Spleen (tissue), 11 donors: Measurements from ENCODE around the gene DLG2. TPM values are rescaled to one million over a fixed set of nuclear protein-coding genes. Genes with fewer than 3 reads are reported as not detected.

Source experiments
- DNase-seq: peaks from one replicate; pipeline ENCODE4 v3.0.0-alpha.2; 2020
- H3K27ac ChIP-seq, 8 donors: fragments of 200-600 bp; sonication (generic) in 7 of 8; 1 replicate in 4 of 8; 2 replicates in 4 of 8; pipeline versions ENCODE4 v1.5.0 to v1.8.0; 2016 to 2021; ENCODE audit warnings: inconsistent platforms in 4 of 8, mild to moderate bottlenecking in 4 of 8, moderate library complexity in 1 of 8
- H3K27me3 ChIP-seq, 7 donors: fragments of 200-600 bp; sonication (generic) in 6 of 7; replicated peaks in 1 of 7; 1 replicate in 4 of 7; 2 replicates in 3 of 7; pipeline versions ENCODE4 v1.5.0 to v1.8.0; 2016 to 2021; ENCODE audit warnings: inconsistent platforms in 3 of 7, mild to moderate bottlenecking in 1 of 7
- H3K36me3 ChIP-seq, 6 donors: fragments of 200-600 bp; sonication (generic) in 5 of 6; 1 replicate in 4 of 6; 2 replicates in 2 of 6; pipeline versions ENCODE4 v1.5.0 to v1.8.0; 2016 to 2021; ENCODE audit warnings: inconsistent platforms in 2 of 6
- H3K4me1 ChIP-seq, 6 donors: fragments of 200-600 bp; sonication (generic) in 5 of 6; 1 replicate in 3 of 6; 2 replicates in 3 of 6; pipeline versions ENCODE4 v1.5.0 to v1.8.0; 2016 to 2021; ENCODE audit warnings: inconsistent platforms in 3 of 6
- H3K4me3 ChIP-seq, 8 donors: fragments of 200-600 bp; sonication (generic) in 7 of 8; 1 replicate in 4 of 8; 2 replicates in 4 of 8; pipeline versions ENCODE4 v1.5.0 to v1.8.0; 2016 to 2021; ENCODE audit warnings: inconsistent platforms in 4 of 8, mild to moderate bottlenecking in 4 of 8, moderate library complexity in 2 of 8
- H3K9me3 ChIP-seq, 8 donors: fragments of 200-600 bp; sonication (generic) in 7 of 8; 1 replicate in 4 of 8; 2 replicates in 4 of 8; pipeline versions ENCODE4 v1.5.0 to v1.8.0; 2016 to 2021; ENCODE audit warnings: inconsistent platforms in 4 of 8
- CTCF ChIP-seq, 11 experiments: fragments of 200-600 bp in 7 of 11; fragments of 450-650 bp in 4 of 11; sonication (generic) in 4 of 11; IDR thresholded peaks in 8 of 11; conservative IDR thresholded peaks in 3 of 11; 1 replicate in 7 of 11; 2 replicates in 4 of 11; pipeline versions ENCODE4 v1.4.0 to v1.8.0; 2016 to 2021; ENCODE audit warnings: antibody characterized with exemption in 11 of 11, inconsistent platforms in 4 of 11, mild to moderate bottlenecking in 1 of 11
- POLR2A ChIP-seq, 3 donors: fragments of 450-650 bp; IDR thresholded peaks; one replicate each; pipeline ENCODE4 v1.5.1; 2017; ENCODE audit warnings: antibody characterized with exemption in 3 of 3, mild to moderate bottlenecking in 1 of 3
- POLR2AphosphoS5 ChIP-seq, 3 donors: sonication (generic); formaldehyde crosslinking; IDR thresholded peaks; one replicate each; pipeline ENCODE4 v1.5.1; 2017; ENCODE audit warnings: antibody characterized with exemption in 3 of 3
- WGBS, 5 donors: extraction: QIAGEN DNeasy Blood & Tissue Kit in 3 of 5; methylation state at CpG; one replicate each; pipeline versions ENCODE4 v1.1.5 to v1.1.7; 2013 to 2018; 5-methylcytosine and 5-hydroxymethylcytosine counted together
- intact Hi-C: fragments of 100-400 bp; cut with DNase I; formaldehyde crosslinking; loops from one replicate; pipeline ENCODE4 v1.15.0; 2023; ENCODE audit warnings: low total_unique reads
- polyA plus RNA-seq, 3 donors: library from polyadenylated mRNA; stranded (reverse); fragments of 200-250 nt; gene quantifications; one replicate each; pipeline ENCODE4 v1.2.1, GENCODE V29; 2013
- total RNA-seq, 7 donors: library from RNA; depleted of rRNA in 3 of 7; stranded (reverse); fragments of >200 nt in 3 of 7; fragmentation: NEBNext Ultra II Directional in 4 of 7; extraction: Animal tissue kit (Norgen Biotek cat#: 25700) in 4 of 7; gene quantifications; one replicate each; pipeline versions ENCODE4 v1.1.0 to v1.2.1, GENCODE V29; 2016 to 2021
- donor health status: healthy with polysubstance abuse.
- donor health status: DM: no; HTN: no; CAD: no; lungs with moderate emphysema.
- donor health status: DM: no; HTN: no; CAD: no.
- donor health status: Bipolar disorder and iron deficiency.
- donor health status: healthy.
- donor health status: DM: no; HTN: no; CAD: no.
- donor health status: DM: yes; HTN: yes; CAD: no.

Gene DLG2
- total and polyA plus RNA-seq, 10 donors = 0.43 to 12.7 (median 7.9) TPM

GRCh38 chr11:83671289-83671688 lies 1955.9 kb downstream of the DLG2 start:
- Histone ChIP-seq H3K36me3 (no peaks in the 10 kb centered on the region), H3K27me3 (no peaks in the 10 kb centered on the region), H3K9me3 (no peaks in the 10 kb centered on the region), H3K27ac (no peak overlapping the region), H3K4me1 (no peaks in the 10 kb centered on the region), H3K4me3 (no peak overlapping the region)
- TF ChIP-seq POLR2AphosphoS5 (IDR thresholded peaks at IDR 0.05) = no peak
- TF ChIP-seq CTCF (IDR thresholded peaks at IDR 0.05 in 8 of 11, conservative IDR thresholded peaks at IDR 0.05 in 3 of 11) = no peak
- no peak for TF ChIP-seq POLR2A (IDR thresholded peaks at IDR 0.05)
- 63 to 90% (median 84%) methylated on average over 2 of the region's 2 CpGs for WGBS, 5 donors
- DNase-seq = no peak
- intact Hi-C loops = no loop called here

GRCh38 chr11:83666149-83666548 lies 1961.0 kb downstream of the DLG2 start:
- no peak for DNase-seq
- no peaks in the 10 kb centered on the region for H3K27me3 ChIP-seq
- H3K4me1 ChIP-seq = no peaks in the 10 kb centered on the region
- intact Hi-C loops = no loop called here
- H3K36me3 ChIP-seq = no peaks in the 10 kb centered on the region
- H3K27ac ChIP-seq = no peak overlapping the region
- H3K4me3 ChIP-seq = no peak overlapping the region
- no peak for TF ChIP-seq POLR2A (IDR thresholded peaks at IDR 0.05)
- no peak for TF ChIP-seq CTCF (IDR thresholded peaks at IDR 0.05 in 8 of 11, conservative IDR thresholded peaks at IDR 0.05 in 3 of 11)
- TF ChIP-seq POLR2AphosphoS5 (IDR thresholded peaks at IDR 0.05) = no peak
- H3K9me3 ChIP-seq = no peaks in the 10 kb centered on the region
- 78 to 93% (median 85%) methylated on average over 4 of the region's 4 CpGs for WGBS, 5 donors

GRCh38 chr11:83663988-83664387 lies 1963.2 kb downstream of the DLG2 start:
- no peaks in the 10 kb centered on the region for H3K36me3 ChIP-seq
- no peak overlapping the region for H3K4me3 ChIP-seq
- no peak for TF ChIP-seq POLR2A (IDR thresholded peaks at IDR 0.05)
- TF ChIP-seq CTCF (IDR thresholded peaks at IDR 0.05 in 8 of 11, conservative IDR thresholded peaks at IDR 0.05 in 3 of 11) = no peak
- TF ChIP-seq POLR2AphosphoS5 (IDR thresholded peaks at IDR 0.05) = no peak
- no peaks in the 10 kb centered on the region for H3K4me1 ChIP-seq
- 94 to 97% (median 96%) methylated on average over 4 of the region's 4 CpGs for WGBS, 5 donors
- DNase-seq = no peak
- H3K27ac ChIP-seq = no peak overlapping the region
- H3K9me3 ChIP-seq = no peaks in the 10 kb centered on the region
- no peaks in the 10 kb centered on the region for H3K27me3 ChIP-seq
- intact Hi-C loops = no loop called here

GRCh38 chr11:83663446-83663845 lies 1963.7 kb downstream of the DLG2 start:
- TF ChIP-seq CTCF (IDR thresholded peaks at IDR 0.05 in 8 of 11, conservative IDR thresholded peaks at IDR 0.05 in 3 of 11) (no peak), POLR2AphosphoS5 (IDR thresholded peaks at IDR 0.05) (no peak), POLR2A (IDR thresholded peaks at IDR 0.05) (no peak)
- no peak for DNase-seq
- Histone ChIP-seq H3K4me3 (no peak overlapping the region), H3K27ac (no peak overlapping the region), H3K36me3 (no peaks in the 10 kb centered on the region), H3K9me3 (no peaks in the 10 kb centered on the region), H3K27me3 (no peaks in the 10 kb centered on the region), H3K4me1 (no peaks in the 10 kb centered on the region)
- WGBS, 5 donors = 78 to 83% (median 81%) methylated on average over 3 of the region's 3 CpGs
- intact Hi-C loops = no loop called here
